Measurements from ENCODE around the gene NRXN3. TPM values are rescaled to one million over a fixed set of nuclear protein-coding genes. Genes with fewer than 3 reads are reported as not detected.

NRXN3 gene
- total RNA-seq, 2 experiments from 2014 or later, result not detected

DNA sequence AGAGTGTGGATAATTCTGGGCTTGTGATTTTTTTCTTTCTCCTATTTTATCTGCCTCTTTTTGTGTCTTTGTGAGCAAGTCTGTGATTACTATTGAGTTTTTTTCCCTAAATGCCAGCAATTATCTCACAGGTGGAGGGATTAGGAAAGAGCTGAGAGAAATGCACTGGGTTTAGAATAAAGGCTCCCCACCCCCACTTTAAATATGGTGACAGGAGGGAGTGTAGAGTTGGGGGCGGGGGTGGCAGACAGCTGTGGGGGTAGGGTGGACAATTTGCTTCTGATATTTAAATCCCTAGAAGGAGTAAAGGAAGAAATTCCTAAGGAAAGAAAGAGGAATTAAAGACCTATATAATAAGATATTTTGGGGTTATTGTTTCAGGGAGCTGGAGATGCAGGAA lies 145.9 kb downstream of the NRXN3 start:
- Mint-ChIP-seq H3K27me3 (peaks cover 4% of the 10 kb centered on the region), H3K27ac (no peak overlapping the region), H3K4me1 (ENCODE audit: low read depth) (no peaks in the 10 kb centered on the region), H3K9me3 (no peaks in the 10 kb centered on the region), H3K4me3 (no peak overlapping the region), H3K36me3 (no peaks in the 10 kb centered on the region)
- DNase-seq, result no peak
- POLR2A ChIA-PET, result no interaction called here
- CTCF ChIA-PET, result interaction anchor here (0.6 kb wide), 1 partner anchor 64 kb away, joined by 4 read pairs; no protein-coding TSS in a partner anchor
- intact Hi-C loops (cut with micrococcal nuclease), result no loop called here

DNA sequence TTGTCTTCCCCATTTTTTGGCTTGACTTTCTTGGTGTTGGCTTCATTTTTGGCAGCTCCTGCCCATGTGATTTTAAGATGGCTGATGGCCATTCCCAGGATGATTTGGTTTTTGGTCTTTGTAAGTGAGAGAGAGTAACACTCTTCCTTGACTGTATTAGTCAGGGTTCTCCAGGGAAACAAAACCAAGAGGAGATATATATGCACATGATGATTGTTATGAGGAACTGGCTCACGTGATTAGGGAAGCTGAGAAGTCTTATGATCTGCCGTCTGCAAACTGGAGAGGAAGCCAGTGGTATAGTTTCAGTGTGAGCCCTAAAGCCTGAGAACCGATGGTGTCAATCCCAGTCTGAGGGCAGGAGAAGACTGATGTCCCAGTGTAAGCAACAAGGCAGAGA lies 146.6 kb downstream of the NRXN3 start:
- intact Hi-C loops (cut with micrococcal nuclease), result no loop called here
- H3K4me3 Mint-ChIP-seq, result no peak overlapping the region
- CTCF ChIA-PET, result no interaction called here

DNA sequence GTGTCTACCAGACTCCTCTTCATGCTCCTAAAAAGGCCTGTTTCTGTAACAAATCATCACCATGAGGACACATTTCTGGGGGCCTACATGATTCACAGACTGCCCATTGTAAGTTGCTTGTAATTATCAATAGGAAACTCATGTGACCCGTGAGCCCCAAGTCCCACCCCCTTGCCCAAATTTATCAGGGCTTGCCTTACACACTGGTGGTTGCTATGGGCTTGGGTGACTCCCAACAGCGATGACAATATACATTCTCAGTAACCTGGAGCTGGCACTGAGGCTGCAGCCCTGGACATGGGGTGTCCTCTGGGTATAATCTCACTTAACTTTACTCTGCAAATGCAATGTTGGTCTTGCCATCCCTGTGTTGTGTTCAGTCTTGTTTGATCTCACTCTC lies 149.2 kb downstream of the NRXN3 start:
- ChIA-PET POLR2A (no interaction called here), CTCF (no interaction called here)
- H3K4me3 Mint-ChIP-seq, result no peak overlapping the region
- no peaks in the 10 kb centered on the region for H3K36me3 Mint-ChIP-seq
- no peaks in the 10 kb centered on the region for H3K9me3 Mint-ChIP-seq
- intact Hi-C loops (cut with micrococcal nuclease), result no loop called here
- DNase-seq, result no peak
- peaks cover 5% of the 10 kb centered on the region for H3K27me3 Mint-ChIP-seq
- H3K4me1 Mint-ChIP-seq (ENCODE audit: low read depth), result no peaks in the 10 kb centered on the region
- H3K27ac Mint-ChIP-seq, result no peak overlapping the region

More for the DNA sequence above, 146.6 kb downstream of the NRXN3 start:
- DNase-seq, result no peak
- POLR2A ChIA-PET, result no interaction called here
- Mint-ChIP-seq H3K27ac (no peak overlapping the region), H3K36me3 (no peaks in the 10 kb centered on the region), H3K9me3 (no peaks in the 10 kb centered on the region), H3K4me1 (ENCODE audit: low read depth) (no peaks in the 10 kb centered on the region), H3K27me3 (peaks cover 5% of the 10 kb centered on the region)

DNA sequence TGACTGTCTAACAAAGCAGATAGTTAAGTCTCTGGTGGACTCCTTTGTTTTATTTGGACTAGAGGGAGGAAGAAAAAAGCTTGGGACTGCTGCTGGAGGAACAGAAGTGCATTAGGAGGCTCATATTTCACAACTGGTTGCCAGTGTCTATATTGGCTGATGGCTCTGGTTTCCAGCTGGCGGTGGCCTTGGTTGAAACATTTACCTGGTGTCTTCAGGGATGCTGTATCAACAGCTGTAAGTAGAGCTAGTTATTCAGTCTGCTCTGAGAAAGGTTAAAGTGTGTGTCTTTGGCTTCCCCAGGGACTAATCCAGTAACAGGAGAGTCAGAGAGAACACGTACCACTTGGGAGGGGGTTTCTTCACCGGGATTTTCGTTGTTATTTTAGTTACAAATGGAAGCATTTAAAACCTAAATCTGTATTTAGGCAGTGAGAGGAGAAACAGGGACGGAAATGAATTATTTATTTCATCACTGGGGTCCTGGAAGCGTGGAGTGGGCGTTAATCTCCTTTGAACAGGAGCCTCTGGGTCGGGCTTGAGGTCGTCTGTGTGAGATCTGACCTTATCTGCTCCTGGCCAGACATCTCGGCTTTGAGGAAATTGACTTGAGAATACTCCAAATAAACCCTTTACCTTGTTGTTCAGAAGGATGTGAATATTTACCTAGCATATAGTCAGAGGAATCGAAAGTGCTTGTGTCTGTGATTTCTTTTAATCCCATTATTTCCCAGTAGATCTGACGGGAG lies 149.9 kb downstream of the NRXN3 start:
- no peak overlapping the region for H3K27ac Mint-ChIP-seq
- ChIA-PET CTCF (no interaction called here), POLR2A (no interaction called here)
- no peaks in the 10 kb centered on the region for H3K9me3 Mint-ChIP-seq
- H3K36me3 Mint-ChIP-seq, result no peaks in the 10 kb centered on the region
- no peaks in the 10 kb centered on the region for H3K4me1 Mint-ChIP-seq (ENCODE audit: low read depth)
- intact Hi-C loops (cut with micrococcal nuclease), result no loop called here
- H3K4me3 Mint-ChIP-seq, result no peak overlapping the region
- DNase-seq, result no peak
- H3K27me3 Mint-ChIP-seq, result peaks cover 8% of the 10 kb centered on the region

DNA sequence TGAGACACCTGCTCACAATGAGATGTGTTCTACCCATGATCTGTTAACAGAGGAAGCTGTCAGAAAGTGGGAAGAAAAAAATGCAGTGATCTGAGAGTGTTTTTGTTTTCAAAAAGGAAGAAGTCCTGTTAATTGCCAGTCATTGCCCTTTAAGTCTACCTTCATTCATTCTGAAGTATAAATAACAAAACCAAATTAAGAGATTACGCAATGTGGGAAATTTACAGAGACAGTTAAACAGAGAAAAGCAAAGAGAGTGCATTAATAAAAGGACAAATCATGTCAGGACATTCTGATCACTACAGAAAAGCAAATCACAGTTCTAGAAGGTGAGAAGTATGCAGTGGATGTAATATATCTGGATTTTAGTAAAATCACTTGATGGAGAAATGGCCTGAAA lies 154.2 kb downstream of the NRXN3 start:
- ChIA-PET CTCF (no interaction called here), POLR2A (no interaction called here)
- intact Hi-C loops (cut with micrococcal nuclease), result no loop called here
- Mint-ChIP-seq H3K9me3 (no peaks in the 10 kb centered on the region), H3K4me3 (no peak overlapping the region), H3K4me1 (ENCODE audit: low read depth) (no peaks in the 10 kb centered on the region), H3K27ac (no peak overlapping the region), H3K36me3 (no peaks in the 10 kb centered on the region), H3K27me3 (peaks cover 5% of the 10 kb centered on the region)
- no peak for DNase-seq

DNA sequence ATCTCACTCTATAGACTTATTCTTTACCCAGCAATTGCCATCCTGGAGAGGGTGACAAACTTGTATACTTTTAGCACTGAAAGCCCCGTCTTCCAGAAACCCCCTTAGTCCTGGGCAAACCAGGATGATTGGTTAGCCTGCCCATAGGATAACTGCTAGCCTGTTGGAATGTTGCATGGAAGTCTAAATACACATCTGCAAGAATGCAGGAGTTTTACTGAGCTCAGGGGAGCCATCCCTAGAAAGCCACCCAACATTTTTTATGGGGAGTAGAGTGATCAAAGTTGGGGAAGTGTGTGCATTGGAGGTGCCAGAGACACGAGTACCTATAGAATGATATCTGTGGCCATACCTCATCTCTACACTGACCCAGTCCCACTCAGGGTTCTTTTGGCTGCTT lies 155.7 kb downstream of the NRXN3 start:
- H3K27ac Mint-ChIP-seq, result no peak overlapping the region
- no peak for DNase-seq
- intact Hi-C loops (cut with micrococcal nuclease), result no loop called here
- no peaks in the 10 kb centered on the region for H3K36me3 Mint-ChIP-seq
- ChIA-PET POLR2A (no interaction called here), CTCF (no interaction called here)
- H3K9me3 Mint-ChIP-seq, result no peaks in the 10 kb centered on the region
- no peaks in the 10 kb centered on the region for H3K4me1 Mint-ChIP-seq (ENCODE audit: low read depth)
- H3K27me3 Mint-ChIP-seq, result peaks cover 5% of the 10 kb centered on the region
- H3K4me3 Mint-ChIP-seq, result no peak overlapping the region

DNA sequence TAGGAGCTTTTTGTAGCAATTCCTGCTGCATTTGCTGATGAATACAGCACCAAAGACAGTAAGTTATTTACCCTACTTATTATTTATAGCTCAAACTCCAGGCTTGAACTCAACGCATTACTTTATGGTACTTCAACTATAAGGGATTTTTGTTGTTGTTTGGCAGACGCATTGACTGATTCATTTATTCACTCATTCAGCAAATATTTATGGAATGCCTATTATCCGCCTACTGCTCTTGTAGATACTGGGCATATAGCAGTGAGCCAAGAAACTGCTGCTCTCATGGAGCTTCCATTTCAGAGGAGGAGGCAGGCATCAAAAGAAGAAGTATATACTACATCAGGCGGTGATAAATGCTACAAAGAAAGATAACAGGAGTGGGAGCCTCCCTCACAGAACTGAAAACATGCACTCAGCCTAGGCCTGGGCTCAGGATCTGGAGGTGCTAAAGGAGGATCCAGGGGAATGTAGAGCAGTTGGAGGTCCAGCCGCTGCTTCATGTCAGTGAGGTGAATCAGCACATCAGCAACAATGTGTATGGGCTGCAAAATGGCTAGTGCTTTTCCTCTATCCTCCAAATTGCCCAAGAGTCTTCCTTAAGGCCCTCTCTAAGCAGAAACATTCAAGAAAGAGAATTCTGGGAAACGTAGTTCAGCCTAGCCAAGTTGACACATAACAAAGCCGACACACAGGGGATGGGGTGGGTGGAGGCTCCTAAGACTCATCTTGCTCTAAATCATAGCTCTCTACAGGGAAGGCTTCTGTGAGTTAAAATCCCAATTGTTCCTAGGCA lies 157.5 kb downstream of the NRXN3 start:
- ChIA-PET POLR2A (no interaction called here), CTCF (no interaction called here)
- no peaks in the 10 kb centered on the region for H3K36me3 Mint-ChIP-seq
- intact Hi-C loops (cut with micrococcal nuclease), result no loop called here
- no peak overlapping the region for H3K27ac Mint-ChIP-seq
- DNase-seq, result no peak
- no peaks in the 10 kb centered on the region for H3K4me1 Mint-ChIP-seq (ENCODE audit: low read depth)
- no peak overlapping the region for H3K4me3 Mint-ChIP-seq
- H3K9me3 Mint-ChIP-seq, result no peaks in the 10 kb centered on the region
- H3K27me3 Mint-ChIP-seq, result peaks cover 3% of the 10 kb centered on the region

DNA sequence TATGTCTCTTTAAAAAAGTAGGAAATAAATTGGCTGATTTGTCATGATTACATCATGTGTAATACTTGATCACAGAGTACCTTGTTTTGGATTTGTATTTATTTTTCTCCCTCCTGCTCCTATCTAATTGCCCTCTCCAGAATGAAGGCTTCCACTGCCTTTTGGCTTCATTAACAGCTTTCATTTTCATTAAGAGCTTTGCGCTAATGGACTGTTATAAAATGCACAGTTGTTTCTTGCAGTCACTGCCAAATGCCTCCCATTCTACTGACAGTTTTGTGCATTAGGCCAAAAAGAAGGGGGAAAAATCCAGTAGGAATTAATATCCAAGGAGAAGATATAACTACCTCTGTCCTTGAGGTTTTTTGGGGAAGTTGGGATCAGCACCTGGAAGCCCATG lies 159.2 kb downstream of the NRXN3 start:
- Mint-ChIP-seq H3K4me3 (no peak overlapping the region), H3K4me1 (ENCODE audit: low read depth) (no peaks in the 10 kb centered on the region), H3K27me3 (peaks cover 3% of the 10 kb centered on the region), H3K27ac (no peak overlapping the region), H3K9me3 (no peaks in the 10 kb centered on the region), H3K36me3 (no peaks in the 10 kb centered on the region)
- POLR2A ChIA-PET, result no interaction called here
- CTCF ChIA-PET, result no interaction called here
- no peak for DNase-seq
- intact Hi-C loops (cut with micrococcal nuclease), result no loop called here

DNA sequence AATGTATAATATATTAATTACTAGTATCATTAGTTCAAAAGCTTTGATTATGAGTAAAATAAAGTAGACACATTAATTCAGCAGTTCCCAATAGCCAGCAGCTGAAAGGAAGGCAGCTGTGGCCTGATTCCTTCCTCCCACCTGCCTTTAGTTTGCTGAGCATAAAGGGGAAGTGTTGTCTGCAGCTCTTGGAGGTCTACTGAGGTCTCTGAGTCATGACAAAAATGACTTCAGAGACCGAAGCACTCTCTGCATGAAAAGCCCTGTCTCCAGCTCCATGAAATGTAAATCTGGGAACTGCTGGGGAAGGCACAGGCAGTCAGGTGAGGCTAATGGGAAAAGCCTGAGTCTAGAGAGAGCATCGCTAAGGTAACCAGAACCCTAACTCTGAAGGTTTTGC lies 165.4 kb downstream of the NRXN3 start:
- CTCF ChIA-PET, result no interaction called here
- Mint-ChIP-seq H3K4me1 (ENCODE audit: low read depth) (no peaks in the 10 kb centered on the region), H3K27ac (no peak overlapping the region), H3K4me3 (no peak overlapping the region), H3K36me3 (no peaks in the 10 kb centered on the region), H3K27me3 (peaks cover 2% of the 10 kb centered on the region), H3K9me3 (no peaks in the 10 kb centered on the region)
- intact Hi-C loops (cut with micrococcal nuclease), result no loop called here
- POLR2A ChIA-PET, result no interaction called here
- no peak for DNase-seq

DNA sequence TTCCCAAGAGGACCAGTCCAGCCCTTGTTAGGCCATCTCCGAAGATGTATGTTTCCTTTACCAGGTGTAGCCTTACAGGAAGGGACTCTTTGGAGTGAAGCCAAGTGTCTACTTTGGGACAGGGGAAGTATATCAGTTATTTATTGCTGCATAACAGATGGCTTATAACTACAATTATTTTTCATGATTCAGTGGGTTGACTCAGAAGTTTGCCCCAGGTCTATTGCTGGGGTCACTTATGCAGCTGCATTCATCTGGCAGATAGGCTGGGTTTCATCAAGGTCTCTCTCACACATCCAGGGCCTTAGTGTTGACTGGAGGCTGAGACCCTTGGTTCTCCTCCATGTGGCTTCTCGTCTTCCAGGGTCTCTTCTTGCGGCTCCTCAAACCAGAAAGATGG lies 170.1 kb downstream of the NRXN3 start:
- DNase-seq, result no peak
- intact Hi-C loops (cut with micrococcal nuclease), result no loop called here
- H3K4me1 Mint-ChIP-seq (ENCODE audit: low read depth), result no peaks in the 10 kb centered on the region
- no peaks in the 10 kb centered on the region for H3K36me3 Mint-ChIP-seq
- no peak overlapping the region for H3K4me3 Mint-ChIP-seq
- peaks cover 2% of the 10 kb centered on the region for H3K27me3 Mint-ChIP-seq
- POLR2A ChIA-PET, result no interaction called here
- H3K9me3 Mint-ChIP-seq, result no peaks in the 10 kb centered on the region
- H3K27ac Mint-ChIP-seq, result no peak overlapping the region
- CTCF ChIA-PET, result no interaction called here

DNA sequence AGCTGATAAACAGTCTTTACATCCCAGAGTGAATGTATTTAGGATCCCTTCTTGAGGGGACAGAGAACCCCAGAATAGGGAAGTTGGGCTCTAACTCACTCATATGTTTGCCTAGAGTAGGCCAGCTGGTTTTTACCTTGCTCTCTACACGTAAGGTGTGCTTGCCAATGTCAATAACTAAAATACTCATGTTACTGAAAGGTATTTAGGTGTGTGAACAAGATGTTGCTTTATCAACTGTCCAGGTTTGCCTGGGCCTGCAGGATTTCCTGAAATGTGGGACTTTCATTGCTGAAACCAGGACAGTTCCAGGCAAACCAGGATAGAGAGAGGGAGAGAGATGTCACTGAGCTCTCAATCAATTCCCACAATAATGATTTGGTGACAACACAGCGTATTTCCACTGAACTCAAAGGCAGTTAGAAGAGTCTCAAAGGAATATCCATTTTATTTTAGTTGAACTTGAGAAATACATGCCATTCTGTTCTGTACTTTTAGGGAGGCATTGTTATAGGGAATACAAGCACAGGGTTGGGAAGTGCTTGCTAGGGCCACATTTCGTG lies 171.7 kb downstream of the NRXN3 start:
- H3K27ac Mint-ChIP-seq, result no peak overlapping the region
- ChIA-PET CTCF (no interaction called here), POLR2A (no interaction called here)
- no peaks in the 10 kb centered on the region for H3K9me3 Mint-ChIP-seq
- peaks cover 2% of the 10 kb centered on the region for H3K27me3 Mint-ChIP-seq
- no peaks in the 10 kb centered on the region for H3K36me3 Mint-ChIP-seq
- intact Hi-C loops (cut with micrococcal nuclease), result no loop called here
- DNase-seq, result no peak
- no peaks in the 10 kb centered on the region for H3K4me1 Mint-ChIP-seq (ENCODE audit: low read depth)
- no peak overlapping the region for H3K4me3 Mint-ChIP-seq

DNA sequence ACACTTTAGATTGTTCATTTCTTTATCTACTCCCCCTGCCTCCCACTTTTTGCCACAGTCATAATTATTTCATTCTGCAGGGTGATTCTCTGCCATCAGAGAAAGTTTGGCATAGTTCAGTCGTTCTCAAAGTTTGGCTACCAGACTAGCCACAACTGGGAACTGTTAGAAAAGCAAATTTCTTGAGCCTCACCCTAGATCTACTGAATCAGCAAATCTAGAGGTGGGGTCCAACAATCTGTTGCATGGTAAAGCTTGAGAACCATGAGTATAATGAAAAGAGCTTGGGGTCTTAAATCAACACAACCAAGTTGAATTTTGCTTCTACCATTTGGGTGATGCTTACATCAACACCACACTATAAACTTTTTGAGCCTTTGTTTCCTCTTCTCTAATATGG lies 172.7 kb downstream of the NRXN3 start:
- POLR2A ChIA-PET, result no interaction called here
- DNase-seq, result no peak
- CTCF ChIA-PET, result no interaction called here
- H3K9me3 Mint-ChIP-seq, result no peaks in the 10 kb centered on the region
- no peak overlapping the region for H3K27ac Mint-ChIP-seq
- no peak overlapping the region for H3K4me3 Mint-ChIP-seq
- H3K4me1 Mint-ChIP-seq (ENCODE audit: low read depth), result no peaks in the 10 kb centered on the region
- intact Hi-C loops (cut with micrococcal nuclease), result no loop called here
- H3K36me3 Mint-ChIP-seq, result no peaks in the 10 kb centered on the region
- peaks cover under 1% of the 10 kb centered on the region for H3K27me3 Mint-ChIP-seq

DNA sequence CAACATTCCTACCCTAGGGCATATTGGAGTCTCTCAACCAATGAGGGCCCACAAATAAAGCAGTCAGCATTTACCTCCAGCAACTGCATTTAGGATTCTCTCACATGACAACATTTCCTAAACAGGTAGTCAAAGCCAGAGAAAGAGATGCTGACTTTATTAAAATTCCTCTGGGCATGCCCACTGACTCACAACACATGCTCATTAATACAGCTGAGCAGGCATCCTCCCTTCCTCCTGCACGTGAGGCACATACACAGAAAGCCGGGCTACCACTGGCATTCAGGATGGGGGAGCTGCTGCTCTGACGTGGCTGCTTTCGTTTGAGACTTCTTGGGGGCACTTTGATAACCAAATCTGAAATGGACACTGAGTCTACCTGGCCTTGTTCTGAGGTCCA lies 174.1 kb downstream of the NRXN3 start:
- Mint-ChIP-seq H3K27me3 (no peaks in the 10 kb centered on the region), H3K27ac (no peak overlapping the region), H3K36me3 (no peaks in the 10 kb centered on the region), H3K4me1 (ENCODE audit: low read depth) (no peaks in the 10 kb centered on the region), H3K4me3 (no peak overlapping the region), H3K9me3 (no peaks in the 10 kb centered on the region)
- ChIA-PET CTCF (no interaction called here), POLR2A (no interaction called here)
- DNase-seq, result no peak
- intact Hi-C loops (cut with micrococcal nuclease), result no loop called here

Measured in activated CD4-positive, alpha-beta memory T cell treated with anti-CD3 and anti-CD28 coated beads for 36 hours (primary cell).